ENCODE results near the gene NUDC. TPM values are rescaled to one million over a fixed set of nuclear protein-coding genes. Genes with fewer than 3 reads are reported as not detected.

The NUDC gene
- total and polyA plus RNA-seq, 5 donors from 2014 or later: 41.2 to 93.4 (median 82.0) TPM

- Mint-ChIP-seq H3K9me3 (no peaks in the 10 kb centered on the region), H3K36me3 (no peaks in the 10 kb centered on the region), H3K4me3 (no peak within 1 kb of the TSS), H3K27me3 (peaks cover 5% of the 10 kb centered on the region), H3K4me1 (no peaks in the 10 kb centered on the region), H3K27ac (peak within 1 kb of the TSS in 1 of 3 donors; percentile 35)
- Histone ChIP-seq H3K4me3 (ENCODE audit: low read depth, low read length) (no peak within 1 kb of the TSS), H3K9me3 (ENCODE audit: control insufficient read depth in 2 of 2, low read length in 2 of 2) (no peaks in the 10 kb centered on the region), H3K4me1 (ENCODE audit: control insufficient read depth, insufficient read depth, low read length, poor library complexity, severe bottlenecking) (no peaks in the 10 kb centered on the region), H3K36me3 (ENCODE audit: control insufficient read depth, insufficient read depth, low read length) (no peaks in the 10 kb centered on the region), H3K27me3 (ENCODE audit: control insufficient read depth, insufficient read depth, low read length) (peaks cover 3% of the 10 kb centered on the region), H3K27ac (ENCODE audit: insufficient read depth, low read length, poor library complexity, severe bottlenecking) (no peak within 1 kb of the TSS)
- ATAC-seq (ENCODE audit: low read depth in 2 of 2) (no peak), DNase-seq (no peak)
Observed at GRCh38 chr1:26913754-26914619, 7.6 kb upstream of the NUDC start, which contains the start of gene NR0B2. Gene NR0B2 (minus strand): TSS chr1:26913975. CDS start chr1:26913940, 35 bp downstream.

GRCh38 chr1:26915204-26915842, 6.2 kb upstream of the NUDC start:
- no peaks in the 10 kb centered on the region for H3K4me1 ChIP-seq (ENCODE audit: control insufficient read depth, insufficient read depth, low read length, poor library complexity, severe bottlenecking)
- H3K9me3 Mint-ChIP-seq: no peaks in the 10 kb centered on the region
- no peak overlapping the region for H3K4me3 ChIP-seq (ENCODE audit: low read depth, low read length)
- no peak for DNase-seq
- no peaks in the 10 kb centered on the region for H3K36me3 Mint-ChIP-seq
- no peaks in the 10 kb centered on the region for H3K36me3 ChIP-seq (ENCODE audit: control insufficient read depth, insufficient read depth, low read length)
- H3K27me3 ChIP-seq (ENCODE audit: control insufficient read depth, insufficient read depth, low read length): peaks cover 3% of the 10 kb centered on the region
- H3K27ac Mint-ChIP-seq: peak overlapping the region in 1 of 3 donors; percentile 23
- no peaks in the 10 kb centered on the region for H3K27me3 Mint-ChIP-seq
- H3K27ac ChIP-seq (ENCODE audit: insufficient read depth, low read length, poor library complexity, severe bottlenecking): no peak overlapping the region
- H3K9me3 ChIP-seq (ENCODE audit: control insufficient read depth in 2 of 2, low read length in 2 of 2): no peaks in the 10 kb centered on the region
- H3K4me3 Mint-ChIP-seq: no peak overlapping the region
- H3K4me1 Mint-ChIP-seq: peaks cover 0 to 4% (median 3%) of the 10 kb centered on the region in 4 donors
- ATAC-seq (ENCODE audit: low read depth in 2 of 2): no peak

- Histone ChIP-seq H3K36me3 (ENCODE audit: control insufficient read depth, insufficient read depth, low read length) (peaks cover 12% of the 10 kb centered on the region), H3K27me3 (ENCODE audit: control insufficient read depth, insufficient read depth, low read length) (no peaks in the 10 kb centered on the region), H3K4me1 (ENCODE audit: control insufficient read depth, insufficient read depth, low read length, poor library complexity, severe bottlenecking) (peaks cover 22% of the 10 kb centered on the region), H3K27ac (ENCODE audit: insufficient read depth, low read length, poor library complexity, severe bottlenecking) (peak overlapping the region; percentile 89), H3K9me3 (ENCODE audit: control insufficient read depth in 2 of 2, low read length in 2 of 2) (no peaks in the 10 kb centered on the region), H3K4me3 (ENCODE audit: low read depth, low read length) (peak overlapping the region; percentile 87)
- ATAC-seq (ENCODE audit: low read depth in 2 of 2) (peak; percentile 10 to 22), DNase-seq (no peak)
- H3K36me3 Mint-ChIP-seq: peaks cover 3% of the 10 kb centered on the region
- H3K4me1 Mint-ChIP-seq: peaks cover 18 to 41% (median 29%) of the 10 kb centered on the region in 4 donors
- no peaks in the 10 kb centered on the region for H3K9me3 Mint-ChIP-seq
- H3K27ac Mint-ChIP-seq: peak overlapping the region; percentile 92 to 98 (median 96)
- peak overlapping the region; percentile 91 to 97 (median 94) for H3K4me3 Mint-ChIP-seq
- no peaks in the 10 kb centered on the region for H3K27me3 Mint-ChIP-seq
Observed at GRCh38 chr1:26921126-26921539, 410 bp upstream of the NUDC start.

GRCh38 chr1:26922431-26922729, 837 bp downstream of the NUDC start:
- Histone ChIP-seq H3K9me3 (ENCODE audit: control insufficient read depth in 2 of 2, low read length in 2 of 2) (no peaks in the 10 kb centered on the region), H3K4me1 (ENCODE audit: control insufficient read depth, insufficient read depth, low read length, poor library complexity, severe bottlenecking) (peaks cover 22% of the 10 kb centered on the region), H3K4me3 (ENCODE audit: low read depth, low read length) (peak overlapping the region; percentile 84), H3K36me3 (ENCODE audit: control insufficient read depth, insufficient read depth, low read length) (peaks cover 21% of the 10 kb centered on the region), H3K27me3 (ENCODE audit: control insufficient read depth, insufficient read depth, low read length) (no peaks in the 10 kb centered on the region), H3K27ac (ENCODE audit: insufficient read depth, low read length, poor library complexity, severe bottlenecking) (peak overlapping the region; percentile 89)
- DNase-seq: no peak
- no peaks in the 10 kb centered on the region for H3K27me3 Mint-ChIP-seq
- no peaks in the 10 kb centered on the region for H3K9me3 Mint-ChIP-seq
- H3K36me3 Mint-ChIP-seq: peaks cover 10% of the 10 kb centered on the region
- H3K27ac Mint-ChIP-seq: peak overlapping the region in 2 of 3 donors; percentile 92 to 98
- H3K4me1 Mint-ChIP-seq: peaks cover 22 to 47% (median 31%) of the 10 kb centered on the region in 4 donors
- H3K4me3 Mint-ChIP-seq: peak overlapping the region; percentile 91 to 97 (median 94)
- no peak for ATAC-seq (ENCODE audit: low read depth in 2 of 2)

- DNase-seq (no peak), ATAC-seq (ENCODE audit: low read depth in 2 of 2) (no peak)
- Mint-ChIP-seq H3K9me3 (no peaks in the 10 kb centered on the region), H3K4me3 (peak overlapping the region; percentile 91 to 97 (median 94)), H3K27ac (peak overlapping the region in 2 of 3 donors; percentile 92 to 98), H3K27me3 (no peaks in the 10 kb centered on the region), H3K36me3 (peaks cover 10% of the 10 kb centered on the region), H3K4me1 (peaks cover 26 to 47% (median 32%) of the 10 kb centered on the region in 4 donors)
- no peaks in the 10 kb centered on the region for H3K27me3 ChIP-seq (ENCODE audit: control insufficient read depth, insufficient read depth, low read length)
- peak overlapping the region; percentile 89 for H3K27ac ChIP-seq (ENCODE audit: insufficient read depth, low read length, poor library complexity, severe bottlenecking)
- H3K4me1 ChIP-seq (ENCODE audit: control insufficient read depth, insufficient read depth, low read length, poor library complexity, severe bottlenecking): peaks cover 22% of the 10 kb centered on the region
- H3K4me3 ChIP-seq (ENCODE audit: low read depth, low read length): peak overlapping the region; percentile 84
- peaks cover 26% of the 10 kb centered on the region for H3K36me3 ChIP-seq (ENCODE audit: control insufficient read depth, insufficient read depth, low read length)
- H3K9me3 ChIP-seq (ENCODE audit: control insufficient read depth in 2 of 2, low read length in 2 of 2): no peaks in the 10 kb centered on the region
Observed at GRCh38 chr1:26922901-26923300, 1.4 kb downstream of the NUDC start.

GRCh38 chr1:26923711-26924110, 2.2 kb downstream of the NUDC start:
- peaks cover 12% of the 10 kb centered on the region for H3K36me3 Mint-ChIP-seq
- H3K27ac Mint-ChIP-seq: peak overlapping the region in 1 of 3 donors; percentile 98

GRCh38 chr1:26932531-26932930, 11.0 kb downstream of the NUDC start:
- H3K27ac Mint-ChIP-seq: no peak overlapping the region
- H3K4me3 Mint-ChIP-seq: peak overlapping the region in 1 of 4 donors; percentile 74
- no peak overlapping the region for H3K4me3 ChIP-seq (ENCODE audit: low read depth, low read length)
- DNase-seq (no peak), ATAC-seq (ENCODE audit: low read depth in 2 of 2) (no peak)
- peaks cover 25% of the 10 kb centered on the region for H3K36me3 Mint-ChIP-seq
- H3K27me3 Mint-ChIP-seq: no peaks in the 10 kb centered on the region
- H3K9me3 ChIP-seq (ENCODE audit: control insufficient read depth in 2 of 2, low read length in 2 of 2): no peaks in the 10 kb centered on the region
- no peaks in the 10 kb centered on the region for H3K4me1 ChIP-seq (ENCODE audit: control insufficient read depth, insufficient read depth, low read length, poor library complexity, severe bottlenecking)
- no peaks in the 10 kb centered on the region for H3K27me3 ChIP-seq (ENCODE audit: control insufficient read depth, insufficient read depth, low read length)
- H3K36me3 ChIP-seq (ENCODE audit: control insufficient read depth, insufficient read depth, low read length): peaks cover 34% of the 10 kb centered on the region
- H3K9me3 Mint-ChIP-seq: no peaks in the 10 kb centered on the region
- H3K27ac ChIP-seq (ENCODE audit: insufficient read depth, low read length, poor library complexity, severe bottlenecking): no peak overlapping the region
- peaks cover 5 to 12% (median 8%) of the 10 kb centered on the region in 4 donors for H3K4me1 Mint-ChIP-seq

More at GRCh38 chr1:26923711-26924110, 2.2 kb downstream of the NUDC start:
- ATAC-seq (ENCODE audit: low read depth in 2 of 2) (no peak), DNase-seq (no peak)
- Mint-ChIP-seq H3K4me1 (peaks cover 29 to 47% (median 36%) of the 10 kb centered on the region in 4 donors), H3K27me3 (no peaks in the 10 kb centered on the region), H3K9me3 (no peaks in the 10 kb centered on the region), H3K4me3 (peak overlapping the region; percentile 91 to 97 (median 94))
- Histone ChIP-seq H3K36me3 (ENCODE audit: control insufficient read depth, insufficient read depth, low read length) (peaks cover 32% of the 10 kb centered on the region), H3K9me3 (ENCODE audit: control insufficient read depth in 2 of 2, low read length in 2 of 2) (no peaks in the 10 kb centered on the region), H3K4me1 (ENCODE audit: control insufficient read depth, insufficient read depth, low read length, poor library complexity, severe bottlenecking) (peaks cover 22% of the 10 kb centered on the region), H3K4me3 (ENCODE audit: low read depth, low read length) (no peak overlapping the region), H3K27me3 (ENCODE audit: control insufficient read depth, insufficient read depth, low read length) (no peaks in the 10 kb centered on the region), H3K27ac (ENCODE audit: insufficient read depth, low read length, poor library complexity, severe bottlenecking) (no peak overlapping the region)
